Fibroblast of lung (primary cell): Measurements from ENCODE around the gene RBM28. TPM values are rescaled to one million over a fixed set of nuclear protein-coding genes. Genes with fewer than 3 reads are reported as not detected.

Experiments
- DNase-seq, 2 donors: peaks; one replicate each; pipeline versions ENCODE4 v3.0.0 to v3.0.0-alpha.2; 2010; ENCODE audit warnings: low read depth in 2 of 2
- H2AFZ ChIP-seq: 2 replicates; pipeline ENCODE4 v1.5.1; 2012; ENCODE audit warnings: low read length, control low read depth, inconsistent platforms
- H3K27ac ChIP-seq: 2 replicates; pipeline ENCODE4 v1.5.1; 2011; ENCODE audit warnings: low read length, control low read depth; ENCODE audit not compliant: insufficient read depth
- H3K27me3 ChIP-seq: 2 replicates; pipeline ENCODE4 v1.5.1; 2011; ENCODE audit warnings: mild to moderate bottlenecking, low read length; ENCODE audit not compliant: control insufficient read depth, insufficient read depth
- H3K36me3 ChIP-seq: 2 replicates; pipeline ENCODE4 v1.5.1; 2011; ENCODE audit warnings: low read length; ENCODE audit not compliant: control insufficient read depth, insufficient read depth
- H3K4me1 ChIP-seq: 2 replicates; pipeline ENCODE4 v1.5.1; 2011; ENCODE audit warnings: low read length; ENCODE audit not compliant: control insufficient read depth, insufficient read depth; ENCODE audit errors: extremely low read depth
- H3K4me2 ChIP-seq: 2 replicates; pipeline ENCODE4 v1.5.1; 2011; ENCODE audit warnings: low read length, control low read depth; ENCODE audit not compliant: insufficient read depth; ENCODE audit errors: extremely low read depth
- H3K4me3 ChIP-seq, 4 experiments: fragments of 200-600 bp in 1 of 4; sonication (generic) in 1 of 4; replicated peaks in 1 of 4; 2 replicates each; pipeline ENCODE4 v1.5.1; 2011 to 2016; ENCODE audit warnings: low read length in 4 of 4, low read depth in 3 of 4, mild to moderate bottlenecking in 3 of 4, control low read depth in 2 of 4, inconsistent platforms in 1 of 4, mixed read lengths in 1 of 4; ENCODE audit not compliant: insufficient read depth in 1 of 4; ENCODE audit errors: control extremely low read depth in 1 of 4
- H3K79me2 ChIP-seq: 2 replicates; pipeline ENCODE4 v1.5.1; 2012; ENCODE audit warnings: mild to moderate bottlenecking, low read length, inconsistent platforms; ENCODE audit not compliant: control insufficient read depth, insufficient read depth
- H3K9ac ChIP-seq: 2 replicates; pipeline ENCODE4 v1.5.1; 2011; ENCODE audit warnings: mild to moderate bottlenecking, low read length, control low read depth; ENCODE audit not compliant: insufficient read depth
- H3K9me3 ChIP-seq: 2 replicates; pipeline ENCODE4 v1.5.1; 2012; ENCODE audit warnings: low read depth, low read length; ENCODE audit not compliant: control insufficient read depth, insufficient read depth
- H4K20me1 ChIP-seq: 2 replicates; pipeline ENCODE4 v1.5.1; 2011; ENCODE audit warnings: low read length; ENCODE audit not compliant: control insufficient read depth, insufficient read depth; ENCODE audit errors: extremely low read depth
- CTCF ChIP-seq, 2 donors: IDR thresholded peaks in 1 of 2; conservative IDR thresholded peaks in 1 of 2; 1 replicate in 1 of 2; 2 replicates in 1 of 2; pipeline ENCODE4 v1.5.1; 2011 to 2012; ENCODE audit warnings: low read length in 2 of 2, control low read depth in 1 of 2, inconsistent platforms in 1 of 2, low read depth in 1 of 2, mild to moderate bottlenecking in 1 of 2
- EZH2 ChIP-seq: IDR thresholded peaks from 2 replicates; pipeline ENCODE4 v1.5.1; 2012; ENCODE audit warnings: low read length, control low read depth, mild to moderate bottlenecking; ENCODE audit errors: missing control alignments
- polyA plus RNA-seq, 2 donors: library from polyadenylated mRNA; depleted of rRNA in 1 of 2; stranded (reverse) in 1 of 2; unstranded in 1 of 2; fragments of >200 nt; gene quantifications; 2 replicates each; pipeline ENCODE4 v1.2.1, GENCODE V29; 2011 to 2012; ENCODE audit warnings: missing spikeins in 1 of 2
- total RNA-seq: library from RNA; depleted of rRNA; stranded (reverse); fragments of >200 nt; gene quantifications from 2 replicates; pipeline ENCODE4 v1.2.1, GENCODE V29; 2014

RBM28 gene
- total and polyA plus RNA-seq, 2 donors (not counting 1 experiment from before 2014, with no cell fraction given) = 11.2 to 22.9 TPM

- TF ChIP-seq CTCF (conservative IDR thresholded peaks at IDR 0.05 in 1 of 2, IDR thresholded peaks at IDR 0.05 in 1 of 2; ENCODE audit: low read depth in 1 of 2, low read length in 2 of 2) = no peak
- no peaks in the 10 kb centered on the region for H3K9me3 ChIP-seq
- no peak overlapping the region for H3K9ac ChIP-seq
- no peak overlapping the region for H3K4me2 ChIP-seq
- H3K4me1 ChIP-seq = no peaks in the 10 kb centered on the region
- no peaks in the 10 kb centered on the region for H3K79me2 ChIP-seq
- H2AFZ ChIP-seq = no peak overlapping the region
- no peaks in the 10 kb centered on the region for H4K20me1 ChIP-seq
- no peak overlapping the region for H3K4me3 ChIP-seq
- no peak for DNase-seq
- peaks cover 12% of the 10 kb centered on the region for H3K27me3 ChIP-seq
- no peak overlapping the region for H3K27ac ChIP-seq
- no peaks in the 10 kb centered on the region for H3K36me3 ChIP-seq
Measured at GRCh38 chr7:128380483-128381106, 36.9 kb upstream of the RBM28 start.

- Histone ChIP-seq H3K4me2 (no peak overlapping the region), H3K9ac (no peak overlapping the region), H3K9me3 (no peaks in the 10 kb centered on the region), H4K20me1 (no peaks in the 10 kb centered on the region), H3K36me3 (no peaks in the 10 kb centered on the region), H3K4me3 (no peak overlapping the region), H3K27me3 (peaks cover 12% of the 10 kb centered on the region), H3K27ac (no peak overlapping the region), H3K79me2 (no peaks in the 10 kb centered on the region), H2AFZ (no peak overlapping the region), H3K4me1 (no peaks in the 10 kb centered on the region)
- no peak for DNase-seq
- no peak for TF ChIP-seq EZH2
- no peak for TF ChIP-seq CTCF (conservative IDR thresholded peaks at IDR 0.05 in 1 of 2, IDR thresholded peaks at IDR 0.05 in 1 of 2; ENCODE audit: low read depth in 1 of 2, low read length in 2 of 2)
Measured at GRCh38 chr7:128379900-128380479, 36.3 kb upstream of the RBM28 start.

- Histone ChIP-seq H3K4me1 (no peaks in the 10 kb centered on the region), H3K79me2 (no peaks in the 10 kb centered on the region), H3K27ac (no peak overlapping the region), H3K9me3 (no peaks in the 10 kb centered on the region), H3K36me3 (no peaks in the 10 kb centered on the region), H3K4me2 (no peak overlapping the region), H4K20me1 (no peaks in the 10 kb centered on the region), H3K4me3 (no peak overlapping the region), H3K9ac (no peak overlapping the region), H2AFZ (no peak overlapping the region), H3K27me3 (peaks cover 19% of the 10 kb centered on the region)
- DNase-seq = no peak
- TF ChIP-seq CTCF (conservative IDR thresholded peaks at IDR 0.05 in 1 of 2, IDR thresholded peaks at IDR 0.05 in 1 of 2; ENCODE audit: low read depth in 1 of 2, low read length in 2 of 2) = no peak
- no peak for TF ChIP-seq EZH2
Measured at GRCh38 chr7:128378637-128379036, 34.9 kb upstream of the RBM28 start.
